Left ventricle myocardium inferior (tissue), 1 donor: ENCODE results near the gene TNFAIP2. TPM values are rescaled to one million over a fixed set of nuclear protein-coding genes. Genes with fewer than 3 reads are reported as not detected.

Source experiments
- DNase-seq: peaks from one replicate; pipeline ENCODE4 v3.0.0-alpha.2; 2020
- H3K27ac ChIP-seq: fragments of 200-600 bp; replicated peaks from 2 replicates; pipeline ENCODE4 v1.8.0; 2021
- H3K27me3 ChIP-seq: fragments of 200-600 bp; 2 replicates; pipeline ENCODE4 v1.8.0; 2021; ENCODE audit warnings: low read depth
- H3K36me3 ChIP-seq: fragments of 200-600 bp; 2 replicates; pipeline ENCODE4 v1.8.0; 2021
- H3K4me1 ChIP-seq: fragments of 200-600 bp; 2 replicates; pipeline ENCODE4 v1.8.0; 2021
- H3K4me3 ChIP-seq: fragments of 200-600 bp; 2 replicates; pipeline ENCODE4 v1.8.0; 2021; ENCODE audit warnings: mild to moderate bottlenecking, moderate library complexity
- H3K9me3 ChIP-seq: fragments of 200-600 bp; replicated peaks from 2 replicates; pipeline ENCODE4 v1.8.0; 2021
- intact Hi-C: fragments of 100-400 bp; cut with micrococcal nuclease; formaldehyde crosslinking; loops from one replicate; pipeline ENCODE4 v1.11.0; 2022
- total RNA-seq: library from RNA; stranded (reverse); fragmentation: NEBNext Ultra II Directional; extraction: Animal tissue kit (Norgen Biotek cat#: 25700); gene quantifications from one replicate; pipeline ENCODE4 v1.2.1, GENCODE V29; 2021
- TF ChIP-seq, protein P1 (sequence below): fragments of 200-600 bp; IDR thresholded peaks from 2 replicates; pipeline ENCODE4 v1.8.0; 2021; ENCODE audit warnings: antibody characterized with exemption, mild to moderate bottlenecking, borderline replicate concordance
- donor health status: DM: no; HTN: yes; CAD: no; lungs with severe emphysema.

The TNFAIP2 gene
- total RNA-seq, 1 donor from 2014 or later, result 40.1 TPM

DNA sequence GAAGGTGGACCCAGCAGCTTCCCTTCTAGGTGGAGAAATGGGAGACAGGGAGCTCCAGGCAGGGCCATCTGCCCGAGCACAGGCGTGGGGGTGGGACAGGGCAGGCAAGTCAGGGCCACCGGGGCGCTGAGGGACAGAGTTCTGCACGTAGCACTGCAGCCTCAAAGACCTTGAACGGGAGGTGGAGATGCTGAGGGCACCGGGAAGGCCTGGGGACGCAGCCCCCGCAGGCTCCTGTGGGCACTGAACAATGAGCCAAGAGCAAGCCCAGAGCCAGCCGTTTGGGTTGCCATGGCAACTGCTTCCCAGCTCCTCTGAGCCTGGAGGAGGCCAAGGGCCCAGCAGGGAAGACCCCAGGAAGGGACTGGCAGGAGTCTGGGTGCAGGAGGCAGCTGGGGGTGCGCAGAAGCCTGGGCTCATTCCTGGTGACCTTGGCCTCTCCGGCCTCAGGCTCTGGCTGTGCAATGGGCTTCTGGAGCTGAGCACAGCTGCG is 35.9 kb upstream of the TNFAIP2 start:
- peaks cover 74% of the 10 kb centered on the region for H3K27me3 ChIP-seq
- TF ChIP-seq, protein P1, sequence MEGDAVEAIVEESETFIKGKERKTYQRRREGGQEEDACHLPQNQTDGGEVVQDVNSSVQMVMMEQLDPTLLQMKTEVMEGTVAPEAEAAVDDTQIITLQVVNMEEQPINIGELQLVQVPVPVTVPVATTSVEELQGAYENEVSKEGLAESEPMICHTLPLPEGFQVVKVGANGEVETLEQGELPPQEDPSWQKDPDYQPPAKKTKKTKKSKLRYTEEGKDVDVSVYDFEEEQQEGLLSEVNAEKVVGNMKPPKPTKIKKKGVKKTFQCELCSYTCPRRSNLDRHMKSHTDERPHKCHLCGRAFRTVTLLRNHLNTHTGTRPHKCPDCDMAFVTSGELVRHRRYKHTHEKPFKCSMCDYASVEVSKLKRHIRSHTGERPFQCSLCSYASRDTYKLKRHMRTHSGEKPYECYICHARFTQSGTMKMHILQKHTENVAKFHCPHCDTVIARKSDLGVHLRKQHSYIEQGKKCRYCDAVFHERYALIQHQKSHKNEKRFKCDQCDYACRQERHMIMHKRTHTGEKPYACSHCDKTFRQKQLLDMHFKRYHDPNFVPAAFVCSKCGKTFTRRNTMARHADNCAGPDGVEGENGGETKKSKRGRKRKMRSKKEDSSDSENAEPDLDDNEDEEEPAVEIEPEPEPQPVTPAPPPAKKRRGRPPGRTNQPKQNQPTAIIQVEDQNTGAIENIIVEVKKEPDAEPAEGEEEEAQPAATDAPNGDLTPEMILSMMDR, result no peak
- intact Hi-C loops, result no loop called here
- no peak overlapping the region for H3K4me3 ChIP-seq
- no peaks in the 10 kb centered on the region for H3K9me3 ChIP-seq
- H3K36me3 ChIP-seq, result no peaks in the 10 kb centered on the region
- no peak for DNase-seq
- no peak overlapping the region for H3K27ac ChIP-seq
- H3K4me1 ChIP-seq, result peaks cover 12% of the 10 kb centered on the region

DNA sequence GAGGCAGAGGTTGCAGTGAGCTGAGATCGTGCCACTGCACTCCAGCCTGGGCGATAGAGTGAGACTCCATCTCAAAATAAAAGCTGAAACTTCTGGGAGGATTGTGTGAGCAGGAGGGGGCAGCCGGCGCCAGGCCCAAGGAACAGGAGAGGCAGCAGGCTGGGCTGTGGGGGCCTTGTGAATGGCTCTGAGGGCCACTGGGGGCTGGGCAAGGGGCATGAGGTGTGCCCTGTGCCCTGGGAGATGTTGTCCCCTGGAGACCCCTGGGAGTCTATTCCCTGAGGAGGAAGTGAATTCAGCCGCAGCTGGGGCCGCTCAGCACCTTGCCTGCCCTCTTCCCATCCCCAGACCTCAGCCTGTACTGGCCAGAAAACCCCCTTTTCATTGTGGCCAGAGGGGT is 34.3 kb upstream of the TNFAIP2 start:
- peaks cover 59% of the 10 kb centered on the region for H3K27me3 ChIP-seq
- H3K4me3 ChIP-seq, result no peak overlapping the region
- peaks cover 12% of the 10 kb centered on the region for H3K4me1 ChIP-seq
- DNase-seq, result no peak
- H3K36me3 ChIP-seq, result no peaks in the 10 kb centered on the region
- H3K27ac ChIP-seq, result no peak overlapping the region
- TF ChIP-seq, protein P1, result no peak
- H3K9me3 ChIP-seq, result no peaks in the 10 kb centered on the region
- intact Hi-C loops, result no loop called here

DNA sequence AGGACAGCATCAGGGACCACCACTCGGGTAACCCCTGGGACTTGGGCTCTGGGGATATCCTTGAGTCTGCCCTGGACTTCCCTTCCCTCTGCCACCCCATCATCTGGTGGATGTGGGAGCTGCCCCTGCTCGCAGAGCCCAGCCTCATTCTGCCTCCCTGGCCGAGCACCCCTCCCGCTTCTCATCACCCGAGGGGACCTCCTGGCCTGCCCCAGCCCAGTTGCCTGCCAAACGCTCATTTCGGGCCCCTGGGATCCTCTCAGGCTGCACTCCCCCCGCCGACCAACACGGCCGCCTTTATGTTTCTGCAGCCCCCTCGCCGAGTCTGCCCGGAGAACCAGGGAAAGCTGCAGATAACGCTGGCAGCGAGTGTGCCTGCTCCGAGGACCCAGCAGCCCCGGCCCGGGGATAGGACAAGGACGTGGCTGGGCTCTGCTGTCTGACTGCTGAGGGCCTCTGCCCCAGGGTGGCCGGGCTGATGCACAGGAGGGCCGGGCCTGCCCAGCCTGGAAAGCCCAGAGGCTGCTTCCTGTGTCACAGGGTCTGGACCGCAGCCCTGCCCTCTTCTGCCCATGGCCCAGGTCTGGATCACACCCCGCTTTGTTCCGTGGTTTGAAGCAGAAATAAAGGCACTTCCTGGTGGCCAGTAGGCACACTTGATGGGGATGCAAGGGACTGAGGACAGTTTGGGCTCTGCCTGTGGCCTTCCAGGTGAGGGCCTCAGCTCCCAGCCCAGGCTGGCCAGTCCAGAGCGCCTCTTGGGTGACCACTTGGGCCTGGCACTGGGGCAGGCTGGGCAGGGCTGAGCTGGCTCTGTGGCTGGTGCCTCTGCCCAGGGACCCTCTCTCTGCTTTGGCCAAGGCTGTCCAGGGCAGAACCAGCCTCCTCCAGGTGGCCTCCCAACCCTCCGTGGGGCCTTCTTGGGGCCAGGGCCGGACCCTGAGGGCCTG is 33.6 kb upstream of the TNFAIP2 start:
- H3K4me3 ChIP-seq, result no peak overlapping the region
- no peaks in the 10 kb centered on the region for H3K9me3 ChIP-seq
- TF ChIP-seq, protein P1, result no peak
- H3K27ac ChIP-seq, result no peak overlapping the region
- intact Hi-C loops, result no loop called here
- no peak for DNase-seq
- peaks cover 18% of the 10 kb centered on the region for H3K4me1 ChIP-seq
- H3K36me3 ChIP-seq, result no peaks in the 10 kb centered on the region
- peaks cover 52% of the 10 kb centered on the region for H3K27me3 ChIP-seq

DNA sequence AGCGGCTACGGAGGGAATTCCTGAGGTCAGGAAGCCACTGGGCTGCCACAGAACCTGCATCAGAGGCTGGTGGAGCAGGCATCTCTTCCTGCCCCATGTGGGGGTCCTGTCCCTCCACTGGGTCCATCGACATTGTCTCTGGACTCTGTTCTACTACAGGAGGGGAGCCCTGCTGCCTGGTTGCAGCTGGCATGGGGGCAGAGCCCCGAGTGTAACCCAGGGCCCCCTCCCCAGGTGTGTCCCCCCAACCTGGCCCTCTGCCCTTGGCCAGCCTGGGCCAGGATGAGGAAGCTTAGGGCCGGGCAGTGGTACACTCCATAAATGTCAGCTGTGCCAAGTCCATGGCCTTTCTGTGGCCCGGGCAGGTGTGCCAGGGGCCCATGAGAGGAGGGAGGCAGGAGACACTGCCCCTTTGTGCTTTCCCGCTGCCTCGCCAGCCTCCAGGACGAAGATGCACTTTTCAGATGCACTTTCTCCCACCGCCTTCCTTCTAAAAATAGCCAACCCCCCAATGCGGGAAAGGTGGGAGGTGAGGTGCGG is 32.7 kb upstream of the TNFAIP2 start:
- intact Hi-C loops, result no loop called here
- DNase-seq, result no peak
- H3K9me3 ChIP-seq, result no peaks in the 10 kb centered on the region
- peaks cover 19% of the 10 kb centered on the region for H3K4me1 ChIP-seq
- H3K27ac ChIP-seq, result no peak overlapping the region
- TF ChIP-seq, protein P1, result no peak
- H3K36me3 ChIP-seq, result no peaks in the 10 kb centered on the region
- H3K4me3 ChIP-seq, result peak overlapping the region; percentile 68
- peaks cover 43% of the 10 kb centered on the region for H3K27me3 ChIP-seq

DNA sequence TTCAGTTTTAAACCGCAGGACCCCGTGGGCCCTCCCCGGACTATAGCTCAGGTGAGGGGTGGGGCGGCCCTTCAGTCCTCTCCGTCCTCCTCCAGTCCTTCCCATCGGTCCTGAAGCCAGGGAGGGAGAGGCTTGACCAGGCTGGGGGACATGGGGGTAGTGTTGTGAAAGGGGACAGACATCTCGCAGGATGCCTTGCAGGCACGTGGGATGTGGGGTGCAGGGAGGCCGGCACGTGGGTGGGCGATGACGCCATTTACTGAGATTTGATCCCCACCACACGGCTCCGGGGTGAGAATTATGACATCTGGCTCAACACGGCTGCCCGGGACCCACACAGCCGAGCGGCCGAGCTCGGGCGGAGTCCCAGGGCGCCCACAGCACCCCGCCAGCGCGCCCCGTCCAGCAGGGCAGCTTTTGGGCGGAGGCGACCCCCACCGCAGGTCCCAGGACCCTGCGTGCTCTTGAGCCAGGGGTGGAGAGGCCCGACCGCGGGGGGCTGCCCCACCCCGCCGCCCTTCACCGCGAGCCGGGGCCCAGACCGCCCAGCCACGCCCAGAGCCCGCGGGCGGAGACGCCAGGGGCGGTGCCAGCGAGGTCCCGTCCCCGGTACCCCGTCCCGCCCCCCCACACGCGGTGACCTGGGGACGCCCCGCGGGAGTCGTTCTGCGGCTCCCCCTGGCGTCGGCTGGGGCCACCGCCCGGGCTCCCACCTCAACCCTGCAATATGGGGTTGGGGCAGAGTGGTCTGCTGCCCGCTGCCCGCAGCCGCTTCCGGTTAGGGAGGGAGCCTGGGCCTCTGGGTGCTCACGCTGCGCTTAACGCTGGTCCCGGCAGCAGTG is 32.0 kb upstream of the TNFAIP2 start:
- TF ChIP-seq, protein P1, result peak; percentile 68
- Histone ChIP-seq H3K27me3 (peaks cover 36% of the 10 kb centered on the region), H3K9me3 (no peaks in the 10 kb centered on the region), H3K36me3 (no peaks in the 10 kb centered on the region), H3K27ac (peak overlapping the region; percentile 36), H3K4me1 (peaks cover 19% of the 10 kb centered on the region), H3K4me3 (peak overlapping the region; percentile 68)
- intact Hi-C loops, result no loop called here
- DNase-seq, result peak; percentile 64
